Testis (tissue), 2 donors: ENCODE measurements around the gene MRS2.

ENCODE experiments used
- POLR2A ChIP-seq: fragments of 450-650 bp; IDR thresholded peaks from one replicate; pipeline ENCODE4 v1.6.1; 2017; ENCODE audit warnings: antibody characterized with exemption, mild to moderate bottlenecking, moderate library complexity
- TF ChIP-seq, protein P1 (sequence below), 3 experiments: fragments of 450-650 bp in 2 of 3; fragments of 200-600 bp in 1 of 3; sonication (generic) in 1 of 3; IDR thresholded peaks; one replicate each; pipeline ENCODE4 v1.5.1; 2016 to 2019; ENCODE audit warnings: antibody characterized with exemption in 3 of 3, mild to moderate bottlenecking in 2 of 3, moderate library complexity in 1 of 3

DNA sequence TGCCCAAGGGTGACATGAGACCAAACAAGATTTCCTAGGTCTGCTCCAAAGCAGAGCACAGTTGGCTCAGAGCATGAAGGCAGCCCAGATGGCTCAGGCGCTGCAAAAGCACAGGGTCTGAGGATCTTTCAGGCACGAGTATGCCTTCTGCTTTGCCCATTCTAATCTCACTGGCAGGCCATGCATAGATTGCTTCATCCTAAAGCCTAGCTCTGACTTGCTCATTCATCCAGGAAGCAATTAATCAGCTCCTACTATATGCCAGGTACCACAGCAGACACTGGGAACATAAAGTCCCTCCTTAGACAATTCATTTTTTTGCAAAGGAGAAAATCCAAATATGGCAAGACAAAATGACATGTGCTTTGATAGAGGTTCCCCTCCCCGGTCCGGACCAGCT lies 55.4 kb downstream of the MRS2 start:
- TF ChIP-seq, protein P1, sequence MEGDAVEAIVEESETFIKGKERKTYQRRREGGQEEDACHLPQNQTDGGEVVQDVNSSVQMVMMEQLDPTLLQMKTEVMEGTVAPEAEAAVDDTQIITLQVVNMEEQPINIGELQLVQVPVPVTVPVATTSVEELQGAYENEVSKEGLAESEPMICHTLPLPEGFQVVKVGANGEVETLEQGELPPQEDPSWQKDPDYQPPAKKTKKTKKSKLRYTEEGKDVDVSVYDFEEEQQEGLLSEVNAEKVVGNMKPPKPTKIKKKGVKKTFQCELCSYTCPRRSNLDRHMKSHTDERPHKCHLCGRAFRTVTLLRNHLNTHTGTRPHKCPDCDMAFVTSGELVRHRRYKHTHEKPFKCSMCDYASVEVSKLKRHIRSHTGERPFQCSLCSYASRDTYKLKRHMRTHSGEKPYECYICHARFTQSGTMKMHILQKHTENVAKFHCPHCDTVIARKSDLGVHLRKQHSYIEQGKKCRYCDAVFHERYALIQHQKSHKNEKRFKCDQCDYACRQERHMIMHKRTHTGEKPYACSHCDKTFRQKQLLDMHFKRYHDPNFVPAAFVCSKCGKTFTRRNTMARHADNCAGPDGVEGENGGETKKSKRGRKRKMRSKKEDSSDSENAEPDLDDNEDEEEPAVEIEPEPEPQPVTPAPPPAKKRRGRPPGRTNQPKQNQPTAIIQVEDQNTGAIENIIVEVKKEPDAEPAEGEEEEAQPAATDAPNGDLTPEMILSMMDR (IDR thresholded peaks at IDR 0.05), result no peak
- no peak for TF ChIP-seq POLR2A
